G401 (cell line): Measurements from ENCODE around the gene IL5RA. TPM values are rescaled to one million over a fixed set of nuclear protein-coding genes. Genes with fewer than 3 reads are reported as not detected.

Source experiments
- DNase-seq: peaks from one replicate; pipeline ENCODE4 v3.0.0-alpha.2; 2015; ENCODE audit warnings: low spot score
- in situ Hi-C: cut with HindIII; loops from 2 replicates; pipeline ENCODE4 v1.10.0; 2016; ENCODE audit warnings: low sequenced_read_pairs, mixed read lengths
- total RNA-seq: library from RNA; depleted of rRNA; stranded (reverse); fragments of >200 nt; shearing (Covaris generic); gene quantifications from 2 replicates; pipeline ENCODE4 v1.2.3, GENCODE V29; 2014

Gene IL5RA
- total RNA-seq, 1 experiment from 2014 or later = not detected

DNA sequence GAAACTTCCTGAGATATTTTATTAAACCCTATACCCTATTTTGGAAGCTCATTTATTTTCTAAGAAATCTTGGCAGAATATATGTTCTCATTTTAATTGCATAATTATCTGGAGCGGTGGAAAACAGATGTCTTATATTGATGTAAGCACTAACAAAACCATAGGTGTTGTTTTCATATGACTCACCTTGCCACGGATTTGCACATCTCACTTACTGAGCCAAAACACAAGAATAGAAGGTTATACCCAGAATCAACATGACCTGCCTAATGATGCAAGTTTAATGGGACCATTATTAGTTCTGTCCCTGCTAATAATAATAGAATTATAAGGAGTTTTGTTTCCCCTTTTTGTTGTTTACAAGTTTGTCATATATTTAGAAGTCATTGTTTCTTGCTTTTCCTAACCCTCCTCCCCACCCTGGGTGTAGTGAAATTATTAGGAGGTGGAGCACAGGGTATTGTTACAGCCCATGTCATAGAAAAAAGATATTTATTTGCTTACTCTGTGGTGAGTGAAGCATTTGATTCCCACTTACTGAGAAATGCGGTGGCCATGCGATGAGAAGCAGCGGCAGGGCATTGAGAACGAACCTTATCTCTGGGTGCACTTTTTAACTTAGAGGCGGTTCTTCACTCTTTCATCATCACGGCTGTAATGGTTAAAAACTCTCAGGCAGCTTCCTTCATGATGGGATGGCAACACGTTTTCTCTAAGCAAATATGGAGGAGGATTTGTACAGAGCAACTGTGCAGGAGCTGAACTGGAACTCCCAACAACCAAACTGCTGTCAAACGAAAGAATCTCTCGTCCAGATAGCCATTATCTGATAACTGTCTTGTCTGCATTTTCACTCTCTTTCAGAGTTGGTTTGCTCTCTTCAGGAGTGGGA lies 521 bp downstream of the IL5RA start:
- DNase-seq = no peak
- in situ Hi-C loops = no loop called here

DNA sequence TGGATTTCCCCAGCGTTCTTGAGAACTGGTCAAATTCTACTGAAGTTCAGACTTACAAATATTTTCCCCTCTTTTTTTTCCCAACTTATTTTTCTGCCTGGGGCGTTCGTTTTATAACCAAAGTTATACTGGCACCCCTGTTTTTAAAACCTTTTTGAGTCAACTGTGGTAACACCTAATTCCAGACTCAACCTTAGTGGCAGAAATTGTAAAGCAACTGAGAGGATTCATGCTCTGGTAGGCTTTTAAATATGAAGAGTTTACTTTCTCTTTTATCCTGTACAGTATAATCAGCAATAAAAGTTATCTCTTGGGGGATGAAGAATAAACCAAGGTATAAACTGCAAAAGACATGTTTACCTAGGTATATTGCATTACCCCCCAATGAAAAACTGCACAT lies 2.3 kb downstream of the IL5RA start:
- in situ Hi-C loops = no loop called here
- DNase-seq = no peak

DNA sequence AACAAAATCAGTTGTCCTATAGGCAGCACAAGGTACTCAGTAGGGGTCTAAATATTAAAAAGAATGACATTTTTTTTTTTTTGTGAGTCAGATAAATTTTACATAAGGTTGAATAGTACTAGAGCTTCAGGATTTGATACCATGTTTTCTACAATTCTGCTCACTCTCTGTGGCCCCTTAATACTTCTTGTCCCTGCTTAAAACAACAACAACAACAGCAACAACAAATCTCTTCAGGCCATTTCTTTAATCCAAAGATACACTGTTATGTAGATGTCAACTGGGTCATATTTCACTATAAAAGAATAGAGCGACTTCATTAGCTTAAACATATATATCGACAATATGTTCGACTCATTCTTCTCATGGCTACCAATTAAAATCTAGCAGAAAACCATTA lies 3.0 kb downstream of the IL5RA start:
- in situ Hi-C loops = no loop called here

DNA sequence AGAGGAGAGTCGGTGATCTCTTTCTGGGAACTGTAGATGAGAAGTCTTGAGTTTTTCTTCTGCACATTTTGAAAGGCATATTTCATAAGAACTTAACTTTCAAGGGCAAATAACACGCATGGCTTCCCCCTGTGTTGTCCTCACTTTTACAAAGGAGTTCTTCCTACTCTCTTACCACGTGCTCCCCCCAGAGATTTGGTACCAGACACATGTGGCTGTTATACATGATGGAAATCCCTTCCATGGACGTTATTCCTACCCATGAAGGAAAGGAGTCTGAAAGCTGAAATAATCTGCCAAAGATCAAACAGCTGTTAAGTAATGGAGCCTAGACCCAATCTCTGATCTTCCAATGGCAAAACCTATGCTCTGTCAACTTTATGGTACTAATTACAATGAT lies 4.4 kb downstream of the IL5RA start:
- in situ Hi-C loops = no loop called here
- no peak for DNase-seq

More for the DNA sequence above, 3.0 kb downstream of the IL5RA start:
- no peak for DNase-seq

DNA sequence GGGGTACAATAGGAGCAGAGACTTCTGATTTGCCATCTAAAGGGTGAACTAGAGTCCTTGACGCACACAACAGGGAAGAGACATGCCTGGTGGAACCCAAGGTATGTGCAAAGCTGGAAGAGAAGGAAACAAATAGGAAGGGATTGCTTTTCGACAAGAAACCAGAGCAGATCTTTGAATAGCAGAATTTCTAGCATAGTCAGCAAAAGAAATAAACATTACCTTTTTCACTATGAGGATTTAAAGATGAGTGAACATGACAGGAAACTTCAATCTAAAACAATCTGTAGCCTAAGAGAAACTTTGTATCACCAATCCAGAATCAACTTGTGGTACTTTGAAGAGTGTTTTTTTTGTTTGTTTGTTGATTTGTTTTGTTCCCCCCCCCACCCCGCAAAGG lies 4.9 kb downstream of the IL5RA start:
- no peak for DNase-seq
- in situ Hi-C loops = no loop called here

DNA sequence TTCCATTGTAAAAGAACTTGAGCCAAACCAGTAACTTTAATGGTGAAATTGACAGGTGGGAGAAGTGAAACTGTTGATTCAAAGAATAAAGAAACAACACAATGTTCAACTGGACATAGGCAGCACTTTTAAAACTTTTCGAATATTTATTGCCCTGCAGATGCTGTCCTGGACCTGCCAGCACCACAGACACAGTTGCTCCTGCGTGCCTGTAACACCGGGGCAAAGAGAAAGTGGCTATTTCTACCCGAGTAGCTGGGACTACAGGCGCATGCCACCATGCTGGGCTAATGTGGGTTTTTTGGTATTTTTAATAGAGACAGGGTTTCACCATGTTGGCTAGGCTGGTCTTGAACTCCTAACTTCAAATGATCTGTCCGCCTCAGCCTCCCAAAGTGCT lies 7.4 kb downstream of the IL5RA start:
- in situ Hi-C loops = no loop called here

DNA sequence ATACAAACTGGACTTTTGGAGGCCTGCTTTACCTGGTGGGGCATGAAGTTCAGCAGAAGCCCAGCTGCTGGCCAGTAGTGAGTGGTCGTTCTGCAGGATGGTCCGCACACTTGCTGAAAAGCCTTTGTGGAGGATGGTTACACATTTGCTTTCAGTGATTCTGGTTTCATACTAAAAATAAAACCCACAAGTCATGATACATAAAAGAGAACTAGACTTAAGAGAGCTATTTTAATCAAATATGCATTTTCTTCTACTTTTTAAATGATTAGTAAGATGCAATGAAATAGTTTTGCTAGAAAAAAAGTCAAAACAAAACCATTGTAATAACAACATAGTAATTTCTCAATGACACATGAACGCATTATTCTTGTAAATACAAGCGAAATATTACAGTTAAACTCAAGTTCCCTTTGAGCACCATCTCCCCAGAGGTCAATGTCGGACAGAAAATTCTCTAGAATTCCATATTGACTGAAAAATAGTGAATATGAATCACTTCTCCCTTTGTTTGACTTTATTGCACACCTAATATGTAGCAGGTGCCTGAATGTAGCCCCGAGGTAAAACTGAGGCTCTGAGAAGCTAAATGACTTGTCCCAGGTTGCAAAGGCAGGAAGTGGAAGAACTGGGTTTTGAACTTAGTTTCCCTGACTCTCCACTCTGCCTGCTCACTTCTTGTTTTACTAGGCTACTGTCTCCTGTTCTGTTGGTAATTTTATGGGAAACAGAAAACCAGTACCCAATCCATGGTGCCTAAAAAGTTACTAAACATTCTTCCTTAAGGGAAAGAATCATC lies 8.3 kb downstream of the IL5RA start:
- in situ Hi-C loops = no loop called here
- no peak for DNase-seq

More for the DNA sequence above, 7.4 kb downstream of the IL5RA start:
- DNase-seq = no peak

DNA sequence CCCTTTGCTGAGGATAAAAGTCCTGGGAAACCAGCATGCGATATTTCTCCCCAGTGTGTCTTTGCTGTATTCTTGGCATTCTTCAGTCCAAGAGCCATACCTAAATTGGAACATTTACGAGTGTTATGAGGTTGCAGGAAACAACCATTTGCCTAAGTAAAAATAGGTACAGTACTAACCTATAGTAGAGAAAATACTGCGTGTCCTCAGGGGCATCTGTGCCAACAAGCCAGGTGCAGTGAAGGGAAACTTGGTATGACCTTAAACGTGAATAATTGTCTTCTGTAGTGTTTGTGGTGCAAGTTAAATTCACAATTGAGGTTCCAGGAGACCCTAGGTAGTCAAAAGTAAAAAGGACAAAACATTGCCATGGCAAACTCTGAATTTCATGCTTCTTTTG lies 12.2 kb downstream of the IL5RA start:
- in situ Hi-C loops = no loop called here
- DNase-seq = no peak

DNA sequence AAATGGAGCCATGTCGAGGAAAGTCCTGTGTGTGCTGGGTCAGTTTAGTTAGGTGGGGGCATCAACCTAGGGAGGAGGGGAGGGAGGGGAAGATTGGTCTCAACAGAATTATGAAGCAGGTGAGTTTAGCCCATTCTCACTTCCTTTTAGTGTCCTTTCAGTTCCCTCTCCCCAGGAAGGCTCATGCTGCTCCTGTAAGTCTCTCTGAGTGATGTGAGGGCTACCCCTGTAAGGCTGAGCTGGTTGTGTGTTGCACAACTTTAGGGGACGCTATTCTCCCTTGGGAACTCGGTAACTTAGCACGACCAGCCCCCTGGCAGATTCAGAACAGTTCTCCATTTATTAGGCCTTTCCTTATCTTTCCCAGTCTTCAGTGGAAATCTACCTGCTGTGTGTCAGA lies 21.2 kb downstream of the IL5RA start:
- in situ Hi-C loops = no loop called here
- DNase-seq = no peak

DNA sequence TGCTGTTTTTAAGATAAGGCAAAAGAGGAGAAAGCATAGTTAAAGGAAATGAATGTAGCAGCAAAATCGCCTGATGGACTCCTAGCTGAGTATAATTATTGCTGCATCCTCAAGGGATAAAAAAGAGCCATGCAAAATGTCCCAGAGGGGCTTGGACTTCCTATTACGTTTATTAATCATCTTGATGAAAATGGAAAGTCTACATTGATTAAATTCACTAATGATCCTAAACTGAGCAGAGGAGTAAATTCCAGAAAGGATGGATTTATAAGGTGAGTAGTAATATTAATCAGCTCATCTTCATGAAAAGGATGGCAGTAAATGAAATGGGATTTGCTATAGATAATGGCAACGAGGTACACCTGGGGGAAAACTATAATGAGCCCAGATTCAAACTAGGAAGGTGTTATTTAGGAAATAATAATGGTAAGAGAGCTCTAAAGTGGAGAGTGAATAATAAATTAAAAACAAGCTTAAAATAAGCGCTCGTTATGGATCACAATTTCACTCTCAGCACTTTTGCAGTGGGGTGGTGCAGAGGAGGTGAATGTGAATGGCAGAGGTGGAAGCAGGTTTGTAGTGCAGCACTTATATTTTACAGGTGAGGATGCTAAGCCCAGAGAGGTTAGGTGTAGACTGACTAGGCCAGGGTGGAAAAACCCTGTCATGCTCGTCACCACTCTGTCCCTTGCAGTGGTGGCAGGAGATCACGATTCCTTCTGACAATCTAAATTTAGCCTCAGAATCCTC lies 22.3 kb downstream of the IL5RA start:
- DNase-seq = no peak
- in situ Hi-C loops = no loop called here

DNA sequence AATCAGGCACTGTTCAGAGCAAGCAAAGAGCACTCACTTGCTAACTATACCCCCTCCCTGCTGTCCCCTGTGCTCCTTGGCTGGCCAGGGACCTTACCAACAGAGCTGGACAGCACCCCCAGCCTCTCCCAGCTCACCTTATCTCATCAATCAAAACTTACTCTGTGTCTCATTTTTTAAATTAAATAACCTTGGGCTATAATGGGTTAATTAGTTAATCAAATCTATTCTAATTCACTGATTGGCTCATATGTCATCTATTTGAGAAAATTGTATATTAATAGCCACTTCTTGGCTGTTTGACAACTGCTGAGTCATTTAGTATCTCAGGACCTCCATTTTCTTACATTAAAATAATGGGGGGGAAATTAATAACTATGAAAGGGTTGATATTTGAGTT lies 22.9 kb downstream of the IL5RA start:
- in situ Hi-C loops = no loop called here
- no peak for DNase-seq

DNA sequence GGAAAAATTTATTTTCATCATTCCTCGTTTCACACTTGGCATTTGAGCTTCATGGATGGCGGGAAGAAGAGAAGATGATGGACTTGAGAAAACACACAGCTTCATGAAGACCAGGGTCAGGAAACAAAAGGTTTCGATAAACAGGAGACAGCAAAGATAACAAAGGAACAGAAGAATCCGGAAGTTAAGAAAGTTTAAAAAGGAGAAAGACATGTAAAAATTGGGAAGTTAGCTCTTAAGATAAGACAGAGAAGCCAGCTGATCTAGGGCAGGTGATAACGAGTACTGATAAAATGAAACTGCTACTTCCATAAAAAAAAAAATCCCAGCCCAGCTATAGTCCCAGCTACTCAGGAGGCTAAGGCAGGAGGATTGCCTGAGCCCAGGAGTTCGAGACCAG lies 23.9 kb downstream of the IL5RA start:
- no peak for DNase-seq
- in situ Hi-C loops = no loop called here

DNA sequence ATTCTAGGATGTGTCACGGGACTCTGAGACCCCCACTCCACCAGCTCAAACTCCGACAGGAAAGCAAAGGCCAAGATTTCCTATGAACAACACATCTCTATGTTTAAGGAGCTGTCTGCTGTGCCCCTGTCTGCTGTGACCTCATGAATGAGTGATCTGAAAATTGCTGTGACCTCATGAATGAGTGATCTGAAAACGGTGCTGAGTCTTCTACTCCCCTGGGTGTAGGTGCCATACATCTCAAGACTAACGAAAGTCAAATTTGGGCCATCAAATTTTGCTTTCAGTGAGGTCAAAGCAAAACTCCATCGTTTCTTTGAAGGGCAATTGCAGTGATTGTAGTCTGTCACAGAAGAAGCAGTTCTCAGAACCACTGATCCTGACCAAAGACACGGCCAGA lies 24.4 kb downstream of the IL5RA start:
- in situ Hi-C loops = no loop called here
- no peak for DNase-seq

DNA sequence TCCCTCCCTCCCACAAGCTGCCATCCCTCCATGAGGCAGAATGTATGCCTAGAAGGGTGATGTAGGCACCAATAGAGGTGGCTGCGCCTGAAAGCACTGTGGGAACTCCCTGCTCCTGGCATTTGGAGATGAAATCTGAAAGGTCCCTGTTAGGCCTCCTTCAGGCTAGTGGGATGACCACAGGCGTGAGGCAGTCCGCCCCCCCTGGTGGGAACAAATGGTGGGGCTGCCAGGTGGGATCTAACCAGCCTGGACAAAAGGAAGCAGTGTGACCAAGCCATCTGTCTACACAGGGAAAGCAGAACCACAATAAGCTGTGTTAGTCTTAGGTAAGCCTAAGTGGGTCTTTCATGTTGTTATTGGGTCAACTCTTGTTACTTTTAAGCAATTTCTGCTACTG lies 25.3 kb downstream of the IL5RA start:
- no peak for DNase-seq
- in situ Hi-C loops = no loop called here

DNA sequence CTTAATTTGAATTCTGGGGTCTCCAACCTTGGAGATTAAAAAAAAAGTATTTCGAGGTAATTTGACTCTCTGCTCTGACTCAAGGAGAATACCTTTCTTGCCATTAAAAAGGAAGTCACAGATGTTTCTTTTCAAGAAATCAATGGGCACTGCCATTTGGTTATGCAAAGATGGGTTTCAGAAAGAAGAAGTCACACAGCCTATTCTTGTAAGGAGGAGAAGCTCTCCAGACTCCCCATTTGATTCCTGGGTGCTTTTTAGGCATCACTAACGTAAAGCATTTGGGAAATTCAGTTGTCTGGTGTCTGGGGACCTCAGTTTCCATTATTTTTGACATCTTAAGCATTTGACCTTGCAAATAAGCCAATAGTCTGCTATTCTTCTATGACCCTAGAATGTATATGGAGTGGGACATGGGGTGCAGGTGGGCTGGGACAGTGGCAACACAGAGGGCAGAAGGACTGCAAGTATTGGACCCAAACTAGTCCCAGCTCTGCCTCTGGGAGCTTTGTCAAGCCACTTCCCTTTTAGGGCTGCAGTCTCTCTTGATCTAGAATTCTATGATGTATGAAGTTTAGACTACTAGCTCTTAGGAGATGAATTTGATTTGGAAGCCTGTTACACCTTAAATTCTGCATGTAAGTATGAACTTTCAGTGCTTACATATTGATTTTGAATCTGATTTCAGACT lies 27.8 kb downstream of the IL5RA start:
- DNase-seq = no peak
- in situ Hi-C loops = no loop called here

DNA sequence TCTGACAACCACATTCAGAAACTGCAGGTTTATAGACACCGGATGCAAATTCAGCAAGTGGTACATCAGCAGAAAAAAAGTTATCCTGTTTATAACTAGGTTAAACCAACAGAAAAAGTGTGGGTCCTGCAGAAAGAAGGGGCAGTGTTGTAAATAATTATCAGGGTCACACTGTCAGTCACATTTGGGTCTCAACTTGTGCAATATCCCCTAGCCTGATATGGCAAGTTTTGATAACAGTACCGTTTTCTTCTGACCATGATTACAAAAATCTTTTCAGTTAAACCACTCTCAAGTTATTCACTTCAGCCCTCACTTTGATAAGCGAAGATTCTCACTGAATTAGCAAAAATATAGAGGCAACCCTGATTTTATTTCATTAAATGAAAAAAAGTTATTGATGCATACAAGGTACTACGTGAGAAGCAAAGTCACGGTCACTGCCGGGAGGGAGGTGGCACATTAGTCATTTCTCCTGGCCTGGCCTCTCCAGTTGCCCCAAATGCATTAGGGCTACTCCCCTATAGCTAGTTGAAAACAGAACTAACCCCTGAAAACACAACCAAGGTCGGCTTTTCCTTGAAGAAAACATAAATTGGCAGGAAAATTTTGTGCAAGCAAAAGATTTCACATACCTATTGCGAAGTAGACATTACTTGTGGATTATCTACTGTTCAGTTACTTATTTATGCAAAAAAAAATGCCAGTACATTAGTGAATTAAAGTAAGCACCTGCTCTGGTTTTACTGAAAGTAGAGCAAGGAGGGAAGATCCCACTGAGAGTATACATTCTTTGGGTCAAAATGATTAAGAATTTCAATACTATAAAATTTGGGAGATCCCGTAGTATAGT lies 28.6 kb downstream of the IL5RA start:
- in situ Hi-C loops = no loop called here
- no peak for DNase-seq

DNA sequence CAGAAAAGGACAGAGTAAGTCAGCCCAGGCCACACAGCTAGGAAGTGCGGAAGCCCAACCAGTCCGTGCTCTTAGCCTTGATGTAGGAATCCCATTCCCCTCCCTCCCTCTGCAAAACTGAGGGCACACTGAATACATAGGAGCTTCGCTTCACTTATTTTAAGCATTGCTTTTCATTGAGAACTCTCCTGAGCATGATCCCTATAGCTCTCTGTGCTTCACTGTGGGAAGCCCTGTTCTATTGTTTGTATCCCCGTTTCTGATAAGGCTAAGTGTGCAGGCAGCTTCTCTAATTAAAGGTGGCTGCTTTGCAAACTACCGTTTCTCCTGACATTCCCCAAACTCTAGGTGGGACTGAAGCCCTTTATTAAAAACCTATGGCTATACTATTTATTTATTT lies 29.9 kb downstream of the IL5RA start:
- in situ Hi-C loops = no loop called here
- DNase-seq = no peak

DNA sequence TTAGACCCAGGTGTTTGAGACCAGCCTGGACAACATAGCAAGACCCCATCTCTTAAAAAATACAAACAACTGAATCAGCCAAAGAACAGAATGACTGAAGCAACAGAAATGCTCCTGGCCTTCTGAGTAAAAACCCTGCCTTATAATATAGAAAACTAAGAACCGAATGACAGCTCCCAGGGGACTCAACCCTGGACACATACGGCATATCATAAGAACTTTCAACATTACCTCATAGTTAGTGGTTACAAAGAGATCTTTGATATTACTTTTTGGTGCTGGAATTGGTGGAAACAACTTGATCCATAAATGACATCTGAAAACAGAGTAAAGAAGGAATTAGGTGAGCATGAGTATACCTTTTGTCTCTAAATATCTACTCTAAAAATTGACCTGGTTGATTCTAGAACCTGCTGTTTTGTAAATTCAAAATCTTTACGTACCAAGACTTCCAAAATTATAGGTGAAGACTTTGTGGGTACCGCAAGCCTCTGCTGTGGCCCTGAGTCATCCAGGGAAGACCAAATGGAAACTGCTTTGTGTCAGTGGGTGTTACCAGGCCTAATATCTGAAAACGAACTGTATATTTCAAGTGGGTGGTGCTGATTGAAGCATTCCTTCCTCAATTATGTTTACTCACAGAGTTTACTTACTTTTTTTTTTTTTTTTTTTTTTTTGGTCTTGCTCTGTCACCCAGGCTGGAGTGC lies 35.5 kb downstream of the IL5RA start:
- in situ Hi-C loops = no loop called here
- DNase-seq = no peak
